Esophagus mucosa (tissue), 1 donor: ENCODE data around the gene SAMD4A. TPM values are rescaled to one million over a fixed set of nuclear protein-coding genes. Genes with fewer than 3 reads are reported as not detected.

Experiments
- ATAC-seq: fragments of 200-7000 bp; cut with Tn5 transposase; one replicate; pipeline ENCODE4 v1.9.1; 2020
- total RNA-seq: library from RNA; stranded (reverse); gene quantifications from one replicate; pipeline ENCODE4 v1.2.4, GENCODE V29; 2023
- donor health status: DM: yes; HTN: yes; CAD: no.

The SAMD4A gene
- total RNA-seq, 1 donor from 2014 or later, result 1.5 TPM

DNA sequence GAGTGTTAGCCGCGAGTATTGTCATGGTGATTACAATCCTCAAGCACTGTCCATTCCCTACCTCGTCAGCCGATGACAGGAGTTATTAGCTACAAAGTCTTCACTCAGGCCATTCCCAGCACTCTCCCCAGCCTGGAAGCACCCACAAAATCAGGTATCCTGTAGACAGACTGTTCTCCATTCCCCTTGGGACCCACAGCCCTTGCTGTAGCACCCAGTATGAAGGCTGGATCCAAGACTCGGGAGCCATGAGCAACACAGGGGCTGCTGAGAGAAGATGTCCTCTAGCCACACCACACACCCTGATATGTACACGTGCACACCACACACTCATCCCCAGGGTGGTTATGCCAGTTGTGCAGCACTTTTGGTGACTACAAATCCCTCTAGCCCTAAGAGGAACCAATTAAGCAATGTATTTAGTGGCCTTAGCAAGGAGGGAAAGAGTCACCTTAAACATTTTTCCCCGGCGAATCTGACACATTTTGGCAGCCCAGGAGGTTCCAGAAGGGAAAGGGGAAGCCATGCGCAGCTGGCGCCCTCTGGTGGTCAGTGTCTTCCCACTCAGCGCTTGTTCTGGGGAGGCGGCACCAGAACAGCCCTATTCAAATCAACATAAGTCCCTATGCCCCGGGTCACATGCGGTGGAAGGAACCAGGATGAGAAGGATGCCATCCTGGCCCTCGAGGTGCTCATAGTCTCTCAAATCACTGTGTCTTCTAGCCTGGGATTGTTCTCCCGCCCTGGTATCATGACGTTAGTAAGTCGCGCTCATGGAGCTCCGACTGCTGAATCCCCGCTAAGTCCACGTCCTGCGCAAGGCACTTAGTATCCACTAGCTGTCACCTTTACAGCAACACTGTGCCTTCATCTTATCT lies 238.8 kb downstream of the SAMD4A start:
- ATAC-seq, result peak; percentile 87

DNA sequence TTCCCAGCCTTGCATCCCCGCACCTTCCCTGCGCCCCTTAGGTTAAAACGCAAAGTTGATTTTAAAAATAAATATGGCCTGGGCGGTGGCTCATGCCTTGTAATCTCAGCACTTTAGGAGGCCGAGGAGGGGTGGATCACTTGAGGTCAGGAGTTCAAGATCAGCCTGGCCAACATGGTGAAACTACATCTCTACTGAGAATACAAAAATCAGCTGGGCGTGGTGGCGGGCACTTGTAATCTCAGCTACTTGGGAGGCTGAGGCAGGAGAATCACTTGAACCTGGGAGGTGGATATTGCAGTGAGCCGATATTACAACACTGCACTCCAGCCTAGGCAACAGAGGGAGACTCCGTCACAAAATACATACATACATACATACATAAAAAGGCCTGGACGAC lies 239.7 kb downstream of the SAMD4A start:
- ATAC-seq, result no peak

DNA sequence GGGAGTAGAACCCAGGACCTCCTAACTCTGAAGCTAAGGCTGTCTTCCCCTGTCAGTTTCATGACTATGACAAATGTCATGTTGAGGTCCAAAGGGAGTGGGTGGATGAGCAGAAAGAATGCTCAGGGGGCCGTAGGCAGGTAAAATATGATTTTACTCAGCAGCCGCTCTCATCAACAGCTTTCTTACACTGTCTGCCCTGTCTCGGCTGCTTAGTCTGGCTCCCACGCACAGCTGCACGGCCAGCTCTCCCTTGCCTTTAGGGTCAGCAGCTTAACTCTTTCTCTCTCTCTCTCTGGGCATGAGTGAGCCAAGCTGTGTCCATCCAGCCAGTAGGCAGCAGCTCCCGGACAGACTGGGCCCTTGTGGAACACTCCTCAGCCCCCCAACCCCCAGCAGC lies 240.5 kb downstream of the SAMD4A start:
- ATAC-seq, result no peak

DNA sequence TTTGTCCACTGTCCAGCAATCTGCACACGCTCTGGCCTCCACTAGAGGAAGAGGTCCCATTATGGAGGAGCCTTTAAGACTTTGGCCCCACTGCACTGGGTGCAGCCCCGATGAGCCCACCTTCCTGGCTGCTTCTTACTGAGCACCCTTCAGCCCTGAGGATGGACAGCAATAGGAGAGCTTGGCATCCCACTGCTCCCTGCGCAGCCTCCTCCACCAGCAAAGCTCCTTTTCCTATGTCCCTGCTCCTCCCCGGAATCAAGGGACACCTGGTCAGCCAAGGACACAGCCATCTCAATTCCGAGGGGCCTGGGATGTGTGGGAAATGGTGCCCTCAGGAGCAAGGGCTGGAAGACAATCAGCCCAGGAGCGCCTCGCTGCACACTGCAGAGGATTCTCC lies 241.0 kb downstream of the SAMD4A start:
- no peak for ATAC-seq

DNA sequence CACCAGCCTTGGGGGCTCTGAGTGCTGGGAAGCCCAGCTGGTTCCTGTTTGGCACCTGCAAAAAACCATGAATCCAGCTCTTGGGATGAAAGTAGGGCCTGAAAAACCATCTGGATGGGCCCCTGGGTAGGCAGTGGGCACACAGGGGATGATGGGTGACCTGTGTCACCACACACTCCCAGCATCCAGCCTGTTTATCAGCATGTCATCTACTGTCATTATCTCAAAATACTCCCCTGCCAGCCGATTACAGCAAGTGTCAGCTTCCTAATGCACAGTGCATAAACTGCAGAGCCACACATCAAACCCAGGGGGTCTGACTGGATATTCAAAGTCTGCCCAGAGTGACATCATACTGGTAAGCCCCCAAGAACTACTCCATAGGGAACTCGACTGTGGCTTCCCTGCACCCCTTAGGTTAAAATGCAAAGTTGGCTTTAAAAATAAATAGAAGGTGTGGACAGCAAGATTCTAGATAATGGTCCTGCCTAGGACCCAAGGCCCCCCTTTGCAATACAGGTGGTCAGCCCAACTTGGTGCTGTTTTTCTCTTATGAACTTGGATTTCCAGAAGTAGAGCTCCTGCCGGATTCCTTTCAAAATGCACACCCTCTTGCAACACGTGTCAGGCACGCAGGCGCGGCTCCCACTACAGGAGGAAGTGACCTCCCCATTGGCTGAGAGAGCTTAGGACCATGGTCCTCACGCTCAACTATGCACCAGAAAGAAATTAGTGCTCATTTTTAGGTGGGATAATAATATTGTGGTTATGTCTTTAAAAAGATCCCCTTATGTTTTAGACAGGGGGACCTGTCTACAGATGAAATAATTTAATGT lies 241.6 kb downstream of the SAMD4A start:
- ATAC-seq, result no peak

DNA sequence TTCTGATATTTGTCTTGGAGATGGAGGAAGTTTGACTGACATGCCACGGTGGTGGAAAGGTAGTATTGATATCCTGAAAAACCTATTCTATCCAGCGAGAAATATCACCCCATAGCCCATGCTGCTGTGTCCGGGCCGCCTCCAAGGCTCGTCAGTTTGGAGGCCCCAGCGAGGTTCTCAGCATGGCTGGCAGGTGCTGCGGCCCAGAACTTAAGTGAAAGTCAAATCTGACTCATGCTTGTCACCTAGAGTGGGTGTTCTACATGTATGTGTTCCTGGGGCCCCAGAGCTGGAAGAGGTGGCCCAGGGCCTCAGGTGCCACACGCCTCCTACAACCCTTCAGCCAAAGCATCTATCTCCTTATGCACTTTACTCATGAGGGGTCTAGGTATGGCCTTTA lies 242.8 kb downstream of the SAMD4A start:
- no peak for ATAC-seq

DNA sequence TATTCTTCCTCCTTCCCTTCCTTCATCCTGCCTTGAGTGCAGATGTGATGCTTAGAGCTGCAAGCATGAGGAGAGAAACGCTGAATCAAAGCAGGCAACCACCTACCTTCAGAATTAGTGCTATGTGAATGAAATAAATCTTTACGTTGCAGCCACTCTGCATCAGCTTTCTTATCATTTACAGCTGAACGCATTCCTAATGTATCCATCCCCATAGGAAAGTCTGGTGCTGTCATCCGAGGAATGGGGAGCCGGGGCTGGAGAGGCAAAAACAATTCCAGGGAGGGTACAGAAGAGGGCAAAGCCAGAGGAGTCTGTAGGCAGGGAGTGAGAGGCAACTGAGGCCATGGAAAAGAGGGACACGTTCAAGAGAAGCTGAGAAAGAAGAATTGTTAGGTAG lies 245.7 kb downstream of the SAMD4A start:
- ATAC-seq, result no peak

DNA sequence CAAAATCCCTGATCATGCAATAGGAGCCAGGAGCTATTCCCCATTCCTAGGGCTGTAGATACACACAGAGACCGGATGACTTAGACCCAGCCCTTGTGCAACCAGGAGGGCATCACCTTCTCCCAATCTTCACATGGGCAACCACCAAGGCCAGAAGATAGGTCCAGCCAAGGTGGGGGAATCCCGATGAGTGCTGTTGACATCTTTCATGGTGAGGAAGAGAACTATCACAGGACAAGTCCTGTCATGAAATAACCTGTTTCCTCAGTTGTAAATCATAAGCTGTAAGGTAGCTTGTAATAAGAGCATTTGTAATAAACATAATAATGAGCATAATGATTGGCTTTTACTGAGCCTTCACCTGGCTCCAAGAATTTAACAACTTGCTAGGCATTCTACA lies 246.2 kb downstream of the SAMD4A start:
- ATAC-seq, result peak; percentile 21

DNA sequence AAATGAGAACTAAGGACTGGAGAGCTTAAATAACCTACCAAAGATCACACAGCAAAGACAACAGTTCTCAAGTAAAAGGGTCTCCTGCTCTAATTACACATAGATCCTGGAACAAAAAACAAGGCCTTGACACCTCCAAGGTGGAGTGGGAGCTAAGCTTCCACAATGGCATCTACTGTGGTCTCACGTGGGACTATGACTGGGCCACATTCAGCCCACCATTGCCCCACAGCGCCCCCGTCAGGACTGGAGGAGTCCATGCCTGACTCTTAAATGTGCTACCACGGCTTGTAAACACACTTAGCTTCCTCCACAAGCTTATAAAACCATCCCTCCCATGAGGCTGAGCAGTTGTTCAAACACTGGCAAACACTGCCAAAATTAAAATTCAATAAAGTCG lies 247.1 kb downstream of the SAMD4A start:
- ATAC-seq, result no peak

DNA sequence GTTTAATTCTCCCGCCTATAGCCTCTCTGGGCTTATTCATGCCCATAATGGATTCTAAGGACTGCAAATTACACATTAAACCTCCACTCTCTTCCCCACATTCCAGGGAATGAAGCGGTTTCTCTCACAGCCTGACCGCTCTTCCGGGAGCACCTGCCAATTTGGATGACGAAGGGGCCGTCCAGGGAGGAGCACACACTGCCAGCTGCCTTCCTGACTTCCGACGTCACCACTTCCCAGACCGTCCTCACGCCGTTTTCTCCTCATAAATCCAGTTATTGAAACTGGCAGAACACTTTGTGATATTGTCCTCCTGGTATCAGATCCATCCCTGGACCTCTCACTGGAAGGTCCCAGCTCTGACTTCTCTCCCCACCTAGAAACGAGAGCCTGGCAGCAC lies 248.1 kb downstream of the SAMD4A start:
- no peak for ATAC-seq

DNA sequence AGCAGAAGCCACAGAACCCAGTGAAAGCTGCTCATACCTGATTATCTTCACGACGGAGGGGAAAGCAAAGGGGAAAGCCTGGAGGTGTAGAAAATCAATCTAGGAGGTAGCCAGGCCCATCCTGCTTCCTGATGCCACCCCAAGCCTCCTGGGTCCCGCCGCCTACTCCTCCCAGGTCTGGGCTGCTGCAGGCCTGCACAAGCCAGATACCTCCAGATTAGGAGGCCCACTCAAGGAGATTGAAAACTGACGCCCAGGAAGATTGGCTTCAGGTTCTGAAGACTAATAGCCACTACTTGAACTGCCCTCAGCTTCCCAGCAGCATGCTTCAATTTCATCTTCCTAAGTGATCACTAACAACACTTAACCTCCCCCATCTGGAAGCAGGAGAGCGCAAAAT lies 248.6 kb downstream of the SAMD4A start:
- ATAC-seq, result no peak

DNA sequence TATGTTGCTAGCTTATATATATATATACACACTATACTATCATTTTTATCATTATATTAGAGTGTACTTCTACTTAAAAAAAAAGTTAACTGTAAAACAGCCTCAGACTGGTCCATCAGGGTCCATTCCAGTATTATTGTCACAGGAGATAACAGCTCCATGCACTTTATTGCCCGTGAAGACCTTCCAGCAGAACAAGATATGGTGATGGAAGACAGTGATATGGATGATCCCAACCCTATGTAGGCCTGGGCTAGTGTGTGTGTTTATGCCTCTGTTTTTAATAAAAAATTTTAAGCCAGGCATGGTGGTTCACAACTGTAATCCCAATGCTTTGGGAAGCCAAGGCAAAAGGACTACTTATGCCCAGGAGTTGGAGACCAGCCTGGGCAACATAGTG lies 249.5 kb downstream of the SAMD4A start:
- ATAC-seq, result no peak

DNA sequence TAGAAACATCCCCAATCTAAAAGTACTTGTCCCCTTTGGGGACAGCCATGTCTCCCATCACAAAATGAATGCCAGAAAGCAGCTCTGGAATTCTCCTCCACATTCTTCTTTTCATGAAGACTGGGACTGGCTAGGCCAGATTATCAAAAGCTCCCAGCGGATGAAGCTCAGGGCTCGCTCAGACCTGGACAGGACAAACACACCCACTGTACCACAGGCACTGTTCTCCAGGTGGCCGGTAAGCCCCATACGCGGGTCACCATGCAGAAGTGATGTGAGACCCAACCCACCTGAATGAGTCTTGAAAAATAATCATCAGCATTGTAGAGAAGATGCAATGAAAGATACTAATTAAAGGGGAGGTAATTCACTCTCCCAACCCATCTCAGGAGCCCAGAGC lies 250.6 kb downstream of the SAMD4A start:
- ATAC-seq, result no peak

DNA sequence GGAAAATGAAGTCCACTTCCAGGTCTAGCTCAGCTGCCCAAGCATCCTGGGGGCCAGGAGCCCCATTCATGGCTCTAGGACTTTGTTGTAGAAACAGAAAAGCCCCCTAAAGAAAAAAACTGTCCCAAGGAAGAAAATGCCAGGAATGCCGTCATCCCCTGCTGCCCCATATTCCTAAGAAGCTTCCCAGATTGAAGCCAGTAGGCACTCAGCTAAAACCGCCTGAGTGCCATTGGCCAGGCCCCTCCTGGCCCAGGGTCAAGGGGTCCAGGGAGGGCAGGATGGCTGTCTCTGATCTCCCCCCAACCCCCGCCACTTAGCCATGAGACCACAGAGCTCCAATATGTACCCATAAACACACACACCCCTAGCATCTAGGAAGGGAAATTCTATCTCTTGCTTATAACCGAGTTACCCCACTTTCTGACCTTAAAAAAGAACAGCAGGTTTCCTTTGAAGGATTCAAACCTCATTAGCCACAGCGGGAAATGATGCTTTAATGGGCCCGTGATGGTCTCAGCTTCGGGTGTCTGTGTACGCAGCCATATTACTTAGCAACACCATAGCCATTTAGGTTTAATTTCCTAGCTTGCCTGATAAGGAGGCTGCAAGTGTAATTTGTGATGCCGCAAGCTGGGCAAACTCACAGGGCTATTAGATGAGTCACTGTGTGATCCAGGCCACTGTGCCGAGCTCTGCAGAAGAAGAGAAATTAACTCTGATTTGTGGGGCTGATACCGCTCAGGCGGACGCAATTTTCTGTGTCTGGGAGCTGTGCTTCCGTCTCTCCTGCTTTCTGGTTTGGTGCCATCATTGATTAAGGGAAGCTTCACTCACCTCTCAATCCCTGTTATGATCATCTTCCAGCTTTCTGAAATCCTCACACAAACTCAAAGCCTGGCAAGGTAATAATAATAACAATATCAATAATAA lies 251.5 kb downstream of the SAMD4A start:
- no peak for ATAC-seq

DNA sequence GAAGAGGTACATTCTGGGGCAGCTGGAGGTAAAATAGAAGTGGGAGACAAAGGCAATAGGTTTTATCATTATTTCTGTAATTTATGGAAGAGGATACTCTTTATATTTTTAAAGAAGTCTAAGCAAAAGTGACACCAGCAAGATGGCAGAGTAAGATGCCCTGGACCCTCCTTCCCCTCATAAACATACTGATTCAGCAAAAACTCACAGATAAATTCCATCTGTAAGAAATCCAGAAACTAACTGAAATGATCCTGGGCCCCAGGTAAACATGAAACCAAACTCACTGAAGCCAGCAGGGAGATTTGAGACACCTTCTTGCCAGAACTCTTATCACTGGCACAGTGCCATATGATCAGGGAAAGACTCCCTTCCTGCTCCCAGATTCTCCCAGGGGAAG lies 255.8 kb downstream of the SAMD4A start:
- no peak for ATAC-seq

DNA sequence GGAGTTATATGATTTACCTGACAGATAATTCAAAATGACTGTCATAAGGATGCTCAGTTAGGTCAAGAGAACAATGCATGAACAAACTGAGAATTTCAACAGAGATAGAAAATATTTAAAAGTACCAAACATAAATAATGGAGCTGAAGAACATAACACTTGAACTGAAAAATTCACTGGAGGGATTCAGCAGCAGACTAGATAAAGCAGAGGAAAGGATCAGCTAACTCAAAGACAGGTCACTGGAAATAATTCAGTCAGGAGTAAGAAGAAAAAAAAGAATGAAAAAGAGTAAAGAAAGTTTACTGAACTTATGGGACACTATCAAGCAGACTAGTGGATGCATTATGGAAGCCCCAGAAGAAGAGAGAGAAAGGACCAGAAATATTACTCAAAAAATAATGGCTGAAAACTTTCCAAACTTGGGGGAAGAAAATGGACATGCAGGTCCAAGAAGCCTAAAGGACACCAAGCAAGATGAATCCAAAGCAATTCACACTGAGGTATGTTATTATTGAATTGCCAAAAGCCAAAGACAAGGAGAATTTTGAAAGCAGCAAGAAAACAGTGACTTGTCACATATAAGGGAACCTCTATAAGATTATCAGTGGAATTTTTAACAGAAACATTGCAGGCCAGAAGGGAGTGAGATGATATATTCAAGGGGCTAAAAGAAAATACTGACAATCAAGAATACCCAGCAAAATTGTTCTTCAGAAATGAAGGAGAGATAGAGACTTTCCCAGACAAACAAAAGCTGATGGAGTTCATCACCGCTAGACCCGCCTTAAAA lies 257.0 kb downstream of the SAMD4A start:
- no peak for ATAC-seq

DNA sequence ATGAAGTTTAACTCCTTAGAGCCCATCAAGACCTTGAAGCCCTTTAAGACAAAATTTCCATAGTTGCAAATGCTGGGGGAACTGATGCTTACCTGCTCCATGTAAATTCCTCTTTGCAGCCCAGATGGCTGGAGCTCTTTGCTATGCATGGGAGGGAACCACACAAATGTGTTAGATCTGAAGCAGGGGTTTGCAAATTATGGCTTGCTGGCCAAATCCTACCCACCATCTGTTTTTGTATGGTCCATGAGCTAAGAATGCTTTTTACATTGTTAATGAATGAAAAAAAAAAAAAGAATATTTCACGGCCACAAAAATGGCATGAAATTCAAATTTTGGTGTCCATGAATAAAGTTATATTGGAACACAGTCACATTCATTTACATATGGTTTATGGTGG lies 261.1 kb downstream of the SAMD4A start:
- no peak for ATAC-seq

DNA sequence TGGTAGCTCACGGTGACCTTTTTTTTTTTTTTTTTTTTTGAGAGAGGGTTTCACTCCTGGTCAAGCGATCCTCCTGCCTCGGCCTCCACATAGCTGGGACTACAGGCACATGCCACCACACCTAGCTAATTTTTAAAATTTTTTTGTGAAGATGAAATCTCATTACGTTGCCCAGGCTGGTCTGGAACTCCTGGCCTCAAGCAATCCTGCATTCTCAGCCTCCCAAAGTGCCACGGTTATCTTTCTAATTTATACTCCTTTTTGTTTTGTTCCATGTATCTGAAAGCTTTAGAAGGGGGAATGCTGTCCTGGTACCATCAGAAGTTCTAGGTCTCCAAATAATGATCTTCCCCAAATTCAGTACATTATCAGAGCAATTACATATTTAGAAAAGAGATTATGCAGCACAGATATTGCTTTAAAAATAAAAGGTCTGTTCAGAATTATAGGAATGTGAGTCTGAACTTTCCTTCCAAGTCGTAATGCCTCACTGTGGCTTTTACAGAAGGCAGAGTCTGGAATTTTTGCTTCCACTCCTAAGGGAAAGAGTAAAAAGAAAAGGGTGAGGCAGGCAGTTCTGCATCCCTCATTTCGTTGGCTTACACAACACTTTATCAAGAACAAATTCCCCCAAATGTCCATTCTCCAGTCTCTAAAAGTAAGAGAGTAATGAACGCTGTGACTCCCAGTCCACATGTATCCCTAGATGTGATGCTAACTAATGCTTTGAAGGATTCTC lies 262.7 kb downstream of the SAMD4A start:
- ATAC-seq, result no peak

DNA sequence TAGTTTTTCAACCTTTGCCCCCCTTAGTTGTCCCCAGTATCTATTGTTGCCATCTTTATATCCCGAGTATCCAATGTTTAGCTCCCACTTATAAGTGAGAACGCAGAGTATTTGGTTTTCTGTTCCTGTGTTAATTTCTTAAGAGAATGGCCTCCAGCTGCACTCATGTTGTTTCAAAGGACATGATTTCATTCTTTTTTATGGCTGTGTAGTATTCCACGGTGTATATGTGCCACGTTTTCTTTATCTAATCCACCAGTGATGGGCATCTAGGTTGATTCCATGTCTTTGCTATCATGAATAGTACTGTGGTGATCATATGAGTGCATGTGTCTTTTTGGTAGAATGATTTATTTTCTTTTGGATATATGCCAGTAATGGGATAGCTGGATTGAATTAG lies 263.7 kb downstream of the SAMD4A start:
- no peak for ATAC-seq

DNA sequence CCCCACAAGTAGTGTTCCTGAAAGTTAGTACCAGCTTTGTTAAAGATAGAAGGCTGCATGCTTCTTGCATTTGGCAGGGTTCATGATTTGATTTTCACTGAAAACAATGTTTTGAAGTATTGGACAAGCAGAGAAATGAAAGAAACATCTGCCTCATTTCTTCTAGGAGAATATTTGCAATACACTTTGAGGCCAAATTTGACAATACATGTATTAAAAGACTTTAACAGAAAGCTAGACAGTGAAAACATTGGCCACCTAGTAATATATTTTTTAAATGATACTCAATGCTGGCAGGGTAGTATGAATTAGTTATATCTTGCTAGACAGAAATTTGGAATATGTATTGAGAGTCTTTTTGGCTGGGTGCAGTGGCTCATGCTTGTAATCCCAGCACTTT lies 267.2 kb downstream of the SAMD4A start:
- no peak for ATAC-seq

DNA sequence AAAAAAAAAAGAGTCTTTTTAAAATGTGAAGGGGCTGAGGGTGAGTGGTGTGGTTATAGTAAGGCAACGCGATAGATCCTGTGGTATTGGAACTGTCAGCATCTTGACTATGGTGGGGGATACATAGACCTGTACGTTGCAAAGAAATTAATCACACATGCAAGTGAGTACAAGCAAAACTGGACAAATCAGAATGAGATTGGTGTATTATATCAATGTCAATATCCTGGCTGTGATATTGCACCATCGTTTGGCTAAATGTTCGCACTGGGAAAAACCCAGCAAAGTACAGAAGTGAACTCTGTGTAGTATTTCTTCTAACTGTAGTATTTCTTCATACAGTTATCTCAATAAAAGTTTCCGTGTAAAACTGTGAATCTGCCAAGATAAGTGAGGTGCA lies 267.8 kb downstream of the SAMD4A start:
- ATAC-seq, result no peak
